ENCODE results near the gene NSUN3.

Gene NSUN3

GRCh38 chr3:94081884-94082283, 19.0 kb downstream of the NSUN3 start:
- in situ Hi-C loops (cut with HindIII; ENCODE audit: low sequenced_read_pairs), result no loop called here
- H3K4me3 ChIP-seq (ENCODE audit: low read depth, low read length), result no peak overlapping the region
- TF ChIP-seq CTCF (IDR thresholded peaks at IDR 0.05; ENCODE audit: low read depth, low read length), result no peak
- DNase-seq (ENCODE audit: low read depth, low spot score), result no peak

GRCh38 chr3:94082391-94082937, 19.6 kb downstream of the NSUN3 start:
- no peak for TF ChIP-seq CTCF (IDR thresholded peaks at IDR 0.05; ENCODE audit: low read depth, low read length)
- in situ Hi-C loops (cut with HindIII; ENCODE audit: low sequenced_read_pairs), result no loop called here
- DNase-seq (ENCODE audit: low read depth, low spot score), result no peak
- H3K4me3 ChIP-seq (ENCODE audit: low read depth, low read length), result no peak overlapping the region

GRCh38 chr3:94083261-94083660, 20.4 kb downstream of the NSUN3 start:
- no peak overlapping the region for H3K4me3 ChIP-seq (ENCODE audit: low read depth, low read length)
- DNase-seq (ENCODE audit: low read depth, low spot score), result no peak
- no peak for TF ChIP-seq CTCF (IDR thresholded peaks at IDR 0.05; ENCODE audit: low read depth, low read length)
- in situ Hi-C loops (cut with HindIII; ENCODE audit: low sequenced_read_pairs), result no loop called here

GRCh38 chr3:94089126-94089525, 26.3 kb downstream of the NSUN3 start:
- no peak for TF ChIP-seq CTCF (IDR thresholded peaks at IDR 0.05; ENCODE audit: low read depth, low read length)
- no peak for DNase-seq (ENCODE audit: low read depth, low spot score)

GRCh38 chr3:94092086-94092485, 29.2 kb downstream of the NSUN3 start:
- no peak for DNase-seq (ENCODE audit: low read depth, low spot score)
- no peak for TF ChIP-seq CTCF (IDR thresholded peaks at IDR 0.05; ENCODE audit: low read depth, low read length)
- in situ Hi-C loops (cut with HindIII; ENCODE audit: low sequenced_read_pairs), result no loop called here

More at GRCh38 chr3:94089126-94089525, 26.3 kb downstream of the NSUN3 start:
- in situ Hi-C loops (cut with HindIII; ENCODE audit: low sequenced_read_pairs), result no loop called here
- H3K4me3 ChIP-seq (ENCODE audit: low read depth, low read length), result no peak overlapping the region

DNA sequence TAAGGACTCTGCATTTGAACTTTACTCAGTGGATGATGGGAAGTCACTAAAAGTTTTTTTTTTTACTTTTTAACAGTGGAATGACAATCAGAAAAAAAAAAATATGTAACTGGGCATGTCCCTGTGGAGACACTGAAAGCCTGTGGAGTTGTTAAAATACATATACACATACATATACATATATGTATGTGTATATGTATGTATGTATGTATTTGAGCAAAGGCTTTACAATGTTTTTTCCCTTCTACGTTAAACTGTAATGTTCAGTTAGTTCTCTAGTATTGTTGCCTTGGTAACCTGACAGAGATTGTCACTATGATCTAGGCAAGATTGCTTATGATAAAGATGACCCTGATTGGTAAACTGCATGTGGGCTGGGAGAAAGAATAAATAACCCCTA, 30.3 kb downstream of the NSUN3 start:
- DNase-seq (ENCODE audit: low read depth, low spot score), result no peak
- in situ Hi-C loops (cut with HindIII; ENCODE audit: low sequenced_read_pairs), result no loop called here

More at GRCh38 chr3:94092086-94092485, 29.2 kb downstream of the NSUN3 start:
- H3K4me3 ChIP-seq (ENCODE audit: low read depth, low read length), result no peak overlapping the region

More for the DNA sequence above, 30.3 kb downstream of the NSUN3 start:
- no peak overlapping the region for H3K4me3 ChIP-seq (ENCODE audit: low read depth, low read length)
- TF ChIP-seq CTCF (IDR thresholded peaks at IDR 0.05; ENCODE audit: low read depth, low read length), result no peak

All from astrocyte of the spinal cord (primary cell).